ENCODE measurements around the gene HOXC13.

- TF ChIP-seq, protein P1, sequence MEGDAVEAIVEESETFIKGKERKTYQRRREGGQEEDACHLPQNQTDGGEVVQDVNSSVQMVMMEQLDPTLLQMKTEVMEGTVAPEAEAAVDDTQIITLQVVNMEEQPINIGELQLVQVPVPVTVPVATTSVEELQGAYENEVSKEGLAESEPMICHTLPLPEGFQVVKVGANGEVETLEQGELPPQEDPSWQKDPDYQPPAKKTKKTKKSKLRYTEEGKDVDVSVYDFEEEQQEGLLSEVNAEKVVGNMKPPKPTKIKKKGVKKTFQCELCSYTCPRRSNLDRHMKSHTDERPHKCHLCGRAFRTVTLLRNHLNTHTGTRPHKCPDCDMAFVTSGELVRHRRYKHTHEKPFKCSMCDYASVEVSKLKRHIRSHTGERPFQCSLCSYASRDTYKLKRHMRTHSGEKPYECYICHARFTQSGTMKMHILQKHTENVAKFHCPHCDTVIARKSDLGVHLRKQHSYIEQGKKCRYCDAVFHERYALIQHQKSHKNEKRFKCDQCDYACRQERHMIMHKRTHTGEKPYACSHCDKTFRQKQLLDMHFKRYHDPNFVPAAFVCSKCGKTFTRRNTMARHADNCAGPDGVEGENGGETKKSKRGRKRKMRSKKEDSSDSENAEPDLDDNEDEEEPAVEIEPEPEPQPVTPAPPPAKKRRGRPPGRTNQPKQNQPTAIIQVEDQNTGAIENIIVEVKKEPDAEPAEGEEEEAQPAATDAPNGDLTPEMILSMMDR (IDR thresholded peaks at IDR 0.05): no peak
- TF ChIP-seq POLR2A (IDR thresholded peaks at IDR 0.05) (no peak), POLR2AphosphoS5 (IDR thresholded peaks at IDR 0.05) (no peak)
Measured at GRCh38 chr12:53976823-53977595, 38.4 kb downstream of the HOXC13 start.

Measured in prostate gland (tissue), 2 donors.